GM19328 (cell line): ENCODE results near the gene ZFPM1.
"Not testable (repeated sequence)": the region's sequence is repeated elsewhere in the genome, so short reads cannot be mapped to it uniquely, and the experiment has no call there.

Source experiments
- ATAC-seq: cut with Tn5 transposase; IDR thresholded peaks from one replicate; pipeline ENCODE4 v1.9.1; 2021; ENCODE audit warnings: mild to moderate bottlenecking, moderate library complexity; ENCODE audit not compliant: unreplicated experiment

ZFPM1 gene

DNA sequence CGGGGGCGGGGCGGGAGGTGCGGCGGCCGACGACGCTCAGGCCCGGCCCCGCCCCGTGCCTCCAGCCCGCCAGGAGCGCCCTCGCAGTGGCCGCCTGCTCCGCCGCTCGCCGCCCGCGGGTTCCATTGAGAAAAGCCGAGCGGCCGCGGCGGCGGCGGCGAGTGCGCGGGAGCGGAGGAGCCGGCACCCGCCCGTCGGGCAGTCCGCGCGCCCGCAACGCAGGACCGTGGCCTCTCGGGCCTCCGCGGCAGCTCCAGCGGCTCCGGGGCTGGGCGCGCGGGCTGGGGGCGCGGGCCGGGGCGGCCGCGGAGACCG lies at the start of gene ZFPM1:
ZFPM1 (plus strand) TSS at position 64 of the 315 bp plus-strand sequence. CDS start 359 bp downstream, outside the sequence.
- ATAC-seq = no peak

DNA sequence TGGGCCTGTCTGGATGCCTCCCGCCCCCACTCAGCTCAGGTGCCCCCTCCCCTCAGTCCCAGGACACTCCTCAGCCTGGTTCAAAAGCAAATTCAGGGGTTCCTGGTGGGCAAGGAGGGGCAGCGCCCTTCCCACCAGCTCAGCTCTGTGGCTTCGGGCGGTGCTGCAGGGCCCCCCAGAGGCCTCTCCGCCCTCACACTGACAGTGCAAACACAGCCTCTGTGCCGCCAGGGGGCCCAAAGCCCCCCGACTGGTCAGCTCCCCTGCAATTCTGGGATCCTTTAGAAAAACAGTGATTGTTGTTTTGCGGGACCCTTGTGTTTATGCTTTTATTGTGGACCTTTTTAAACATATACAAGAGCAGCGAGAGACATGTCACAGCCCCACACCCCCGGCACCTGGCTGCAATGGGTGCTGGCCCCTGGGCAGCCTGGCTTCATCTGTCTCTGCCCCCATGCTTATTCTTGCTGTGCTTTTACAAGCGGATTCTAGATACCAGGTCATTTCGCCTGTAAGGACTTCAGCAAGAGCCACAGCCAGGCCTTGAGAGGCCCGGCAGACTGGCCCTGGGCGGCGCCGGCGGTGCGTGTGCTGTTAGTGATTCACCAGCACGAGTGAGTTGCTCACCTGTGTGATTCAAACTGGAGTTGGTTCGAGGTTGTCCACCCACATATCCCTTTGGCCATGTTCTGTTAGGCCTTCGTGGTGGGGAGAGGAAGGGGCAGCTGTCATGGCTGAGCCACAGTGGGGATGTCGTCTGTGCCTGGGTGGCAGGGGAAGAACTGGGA lies 49.1 kb upstream of the ZFPM1 start:
- ATAC-seq = no peak

DNA sequence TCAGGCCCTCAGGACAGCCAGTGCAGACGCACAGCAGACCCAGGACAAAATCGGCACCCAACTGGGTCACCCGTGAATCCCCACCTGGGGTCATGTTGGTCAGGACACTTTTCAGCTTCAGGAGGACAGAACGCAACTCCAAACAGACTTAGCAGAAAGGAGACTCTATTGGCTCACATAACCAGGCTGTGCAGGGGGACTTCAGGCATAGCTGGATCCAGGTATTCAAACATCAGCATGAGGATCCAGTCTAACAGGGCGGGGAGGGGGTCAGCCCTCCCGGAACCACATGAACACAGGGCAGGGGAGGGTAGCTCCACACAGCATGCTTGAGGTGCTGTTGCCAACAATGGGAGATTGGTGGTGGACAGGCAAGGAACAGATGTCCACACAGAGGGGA lies 48.3 kb upstream of the ZFPM1 start:
- ATAC-seq = no peak

DNA sequence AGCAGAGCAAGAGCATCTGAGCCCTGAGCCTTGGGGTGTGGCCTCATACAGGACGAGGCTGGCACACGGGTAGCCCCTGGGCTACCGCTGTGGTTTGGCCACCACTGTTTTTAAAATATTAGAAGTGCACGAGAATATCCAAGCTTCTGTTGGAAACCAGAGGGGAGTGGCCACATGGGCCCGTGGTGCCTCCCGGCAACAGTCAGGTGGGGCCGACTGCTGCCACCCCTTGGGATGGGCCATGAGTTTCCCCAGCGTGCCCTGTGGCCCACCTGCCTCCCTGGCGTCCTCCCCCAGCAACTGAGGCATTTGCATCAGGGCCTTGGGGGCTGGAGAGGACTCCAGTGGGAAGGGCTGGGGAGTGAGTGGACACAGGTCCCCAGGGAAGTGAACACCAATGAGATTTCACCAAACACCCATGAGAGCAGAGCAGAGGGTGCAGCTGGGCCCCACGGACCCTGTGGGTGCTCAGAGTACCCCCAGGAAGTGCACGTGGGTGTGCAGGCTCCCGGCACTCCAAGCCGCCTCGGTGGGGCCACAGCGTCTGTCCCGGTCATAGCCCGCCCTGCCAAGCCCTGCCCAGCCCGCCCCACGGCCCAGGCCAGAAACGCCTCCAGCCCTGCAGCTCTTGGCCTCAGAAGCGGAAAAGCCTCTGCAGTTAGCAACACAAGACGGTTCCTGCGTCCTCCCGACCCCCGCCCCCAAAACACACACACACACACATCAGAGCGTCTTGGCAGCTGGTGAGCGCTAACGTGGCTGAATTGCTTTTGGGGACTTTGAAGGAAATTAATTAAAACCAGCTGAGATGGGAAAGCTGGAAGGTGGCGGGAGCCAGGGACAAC lies 47.6 kb upstream of the ZFPM1 start:
- ATAC-seq = no peak

DNA sequence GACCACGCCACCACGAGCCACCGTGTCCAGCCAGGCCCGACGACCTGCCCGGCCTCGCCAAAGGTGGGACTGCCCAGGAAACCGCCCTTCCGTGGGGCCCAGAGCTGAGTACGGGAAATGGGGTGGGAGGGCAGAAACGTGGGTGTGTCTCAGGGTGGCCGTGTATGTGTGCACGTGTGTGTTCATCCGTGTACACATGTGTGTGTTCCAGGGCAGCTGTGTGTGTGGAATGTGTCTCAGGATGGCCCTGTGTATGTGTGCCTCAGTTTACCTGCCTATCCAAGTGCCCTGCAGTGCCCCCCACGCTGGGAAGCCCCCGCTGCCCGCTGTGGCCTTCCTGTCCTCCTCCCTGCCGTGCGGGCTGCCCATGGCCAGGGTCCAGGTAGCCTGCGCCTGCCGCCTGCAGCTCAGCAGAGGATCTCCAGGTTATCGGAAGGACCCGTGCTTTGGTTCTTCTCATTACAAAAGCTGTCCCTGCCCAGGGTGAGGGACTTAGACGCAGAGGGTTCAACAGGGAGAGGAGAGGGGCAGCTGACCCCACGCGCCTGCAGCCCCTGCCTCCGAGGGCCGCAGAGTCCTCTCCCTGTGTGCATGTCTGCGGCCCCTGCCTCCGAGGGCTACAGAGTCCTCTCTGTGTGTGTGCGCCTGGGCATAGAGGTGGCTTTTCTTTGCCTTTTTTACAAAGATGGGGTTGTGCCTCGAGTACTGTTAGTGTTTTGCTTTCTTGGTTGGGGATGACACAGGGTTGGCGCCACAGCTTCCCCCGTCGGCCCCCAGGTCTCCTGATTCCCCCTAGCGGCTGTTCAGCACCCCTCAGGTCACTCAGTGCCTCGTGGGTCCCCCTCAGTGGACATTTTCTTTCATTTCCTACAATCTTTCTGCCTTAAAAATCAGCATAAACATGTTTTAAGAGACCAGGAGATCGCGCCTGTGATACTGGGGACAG lies 46.7 kb upstream of the ZFPM1 start:
- no peak for ATAC-seq

DNA sequence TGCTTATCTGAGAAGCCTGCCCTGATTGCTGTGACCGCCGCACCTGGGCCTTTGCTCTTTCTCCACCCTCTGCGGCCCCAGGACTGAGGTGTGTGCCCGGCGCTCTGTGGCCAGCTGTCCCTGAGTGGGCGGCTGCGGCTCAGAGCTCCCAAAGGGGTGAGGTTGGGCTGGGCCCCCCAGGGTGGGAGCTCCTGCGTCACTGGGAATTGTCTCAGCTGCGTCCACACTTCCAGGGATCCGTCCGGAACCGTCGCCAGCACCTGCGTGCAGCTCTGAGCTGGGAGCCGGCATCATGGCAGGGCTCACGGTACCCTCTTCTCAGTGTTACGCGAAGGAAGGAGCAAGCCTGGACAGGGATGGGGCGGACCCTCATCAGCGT lies 46.0 kb upstream of the ZFPM1 start:
- no peak for ATAC-seq

DNA sequence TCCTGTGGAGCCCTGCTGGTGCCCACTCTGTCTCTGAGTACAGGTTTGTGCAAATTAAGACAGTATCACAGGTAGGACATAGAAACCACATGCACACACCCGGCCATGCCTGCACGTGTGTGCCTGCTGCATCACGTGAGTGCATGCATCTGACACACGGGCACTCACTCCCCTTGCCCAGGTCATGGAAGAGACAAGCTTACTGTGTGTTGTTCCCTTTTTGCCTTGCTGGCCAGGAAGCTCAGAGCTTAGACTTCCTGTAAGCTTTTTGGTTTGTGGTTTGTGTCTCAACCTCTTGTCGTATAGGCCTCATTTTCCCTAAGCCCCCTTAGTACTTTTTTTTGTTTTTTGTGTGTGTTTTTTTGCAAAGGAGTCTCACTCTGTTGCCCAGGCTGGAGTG lies 45.3 kb upstream of the ZFPM1 start:
- no peak for ATAC-seq

DNA sequence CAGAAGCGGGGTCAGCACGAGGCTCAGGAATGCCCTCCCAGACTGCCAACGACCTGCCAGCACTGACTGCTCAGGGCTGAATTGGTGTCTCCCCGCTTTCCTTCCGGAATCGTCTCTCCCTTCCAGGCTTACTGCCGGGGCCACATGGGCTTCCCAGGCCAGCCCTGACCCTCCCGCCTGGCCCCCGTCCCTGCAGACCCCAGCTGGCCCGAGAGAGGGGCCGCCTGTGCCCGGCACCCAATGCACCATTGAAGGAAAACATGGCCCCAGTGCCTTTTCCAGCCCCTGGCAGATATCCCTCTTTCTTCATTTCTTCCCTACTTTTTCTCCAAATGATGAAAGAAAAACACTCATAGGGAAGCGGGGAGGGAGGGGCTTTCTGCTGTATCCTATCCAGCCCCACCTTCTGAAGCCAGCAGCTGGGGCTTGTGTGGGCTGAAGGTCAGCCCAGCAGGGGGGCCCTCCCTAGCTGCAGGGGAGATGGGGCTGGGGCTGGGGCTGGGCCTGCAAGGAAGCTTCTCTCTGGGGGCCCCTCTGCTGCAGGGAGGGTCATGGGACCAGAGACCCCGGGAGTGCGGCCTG lies 44.4 kb upstream of the ZFPM1 start:
- ATAC-seq = no peak

DNA sequence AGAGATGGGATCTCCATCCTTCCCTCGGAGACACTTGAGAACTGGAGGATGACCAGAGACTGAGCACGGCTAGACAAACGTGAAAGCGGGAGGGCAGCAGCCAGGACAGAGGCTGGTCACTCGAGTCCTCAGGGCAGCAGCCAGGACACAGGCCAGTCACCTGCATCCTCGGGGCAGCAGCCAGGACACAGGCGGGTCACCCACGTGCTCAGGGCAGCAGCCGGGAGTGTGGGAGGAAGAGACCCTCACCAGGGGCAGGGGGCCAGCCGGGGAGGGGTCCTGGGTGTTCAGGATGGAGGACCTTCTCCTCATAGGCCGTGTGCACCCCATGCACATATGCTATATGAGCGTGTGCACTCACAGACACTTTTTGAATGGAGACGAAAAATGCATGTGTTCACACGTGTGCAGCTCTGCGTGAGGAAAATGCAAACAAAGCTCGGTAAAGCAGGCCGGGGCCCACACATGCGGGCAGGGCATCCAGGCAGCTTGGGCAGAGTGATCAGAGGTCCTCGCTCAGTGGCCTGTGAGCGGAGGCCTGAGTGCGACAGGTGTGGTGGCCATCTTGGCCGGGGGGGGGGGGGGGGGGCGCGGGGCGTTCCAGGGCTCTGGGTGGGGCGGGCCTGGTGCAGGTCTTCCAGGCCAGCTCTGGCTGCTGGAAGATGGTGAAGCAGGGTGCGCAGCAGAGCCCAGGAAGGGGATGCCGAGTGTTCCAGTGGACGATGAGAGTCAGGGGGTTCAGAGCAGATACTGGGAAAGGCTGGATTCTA lies 43.6 kb upstream of the ZFPM1 start:
- no peak for ATAC-seq

DNA sequence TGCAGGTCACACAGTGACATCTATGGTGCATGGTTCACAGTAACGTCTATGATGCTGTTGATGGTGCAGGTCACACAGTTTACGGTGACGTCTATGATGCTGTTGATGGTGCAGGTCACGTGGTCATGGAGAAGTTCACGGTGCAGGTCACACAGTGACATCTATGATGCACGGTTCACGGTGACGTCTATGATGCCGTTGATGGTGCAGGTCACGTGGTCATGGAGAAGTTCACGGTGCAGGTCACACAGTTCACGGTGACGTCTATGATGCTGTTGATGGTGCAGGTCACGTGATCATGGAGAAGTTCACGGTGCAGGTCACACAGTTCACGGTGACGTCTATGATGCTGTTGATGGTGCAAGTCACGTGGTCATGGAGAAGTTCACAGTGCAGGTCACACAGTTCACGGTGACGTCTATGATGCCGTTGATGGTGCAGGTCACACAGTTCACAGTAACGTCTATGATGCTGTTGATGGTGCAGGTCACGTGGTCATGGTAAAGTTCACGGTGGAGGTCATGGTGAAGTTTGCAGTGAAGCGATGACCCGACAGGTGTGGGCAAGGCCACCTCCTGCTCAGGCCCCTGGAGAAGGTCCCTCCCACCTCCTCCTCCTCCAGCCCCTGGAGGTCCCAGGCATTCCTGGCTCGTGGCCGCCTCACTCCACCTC lies 42.6 kb upstream of the ZFPM1 start:
- not testable (repeated sequence) for ATAC-seq

DNA sequence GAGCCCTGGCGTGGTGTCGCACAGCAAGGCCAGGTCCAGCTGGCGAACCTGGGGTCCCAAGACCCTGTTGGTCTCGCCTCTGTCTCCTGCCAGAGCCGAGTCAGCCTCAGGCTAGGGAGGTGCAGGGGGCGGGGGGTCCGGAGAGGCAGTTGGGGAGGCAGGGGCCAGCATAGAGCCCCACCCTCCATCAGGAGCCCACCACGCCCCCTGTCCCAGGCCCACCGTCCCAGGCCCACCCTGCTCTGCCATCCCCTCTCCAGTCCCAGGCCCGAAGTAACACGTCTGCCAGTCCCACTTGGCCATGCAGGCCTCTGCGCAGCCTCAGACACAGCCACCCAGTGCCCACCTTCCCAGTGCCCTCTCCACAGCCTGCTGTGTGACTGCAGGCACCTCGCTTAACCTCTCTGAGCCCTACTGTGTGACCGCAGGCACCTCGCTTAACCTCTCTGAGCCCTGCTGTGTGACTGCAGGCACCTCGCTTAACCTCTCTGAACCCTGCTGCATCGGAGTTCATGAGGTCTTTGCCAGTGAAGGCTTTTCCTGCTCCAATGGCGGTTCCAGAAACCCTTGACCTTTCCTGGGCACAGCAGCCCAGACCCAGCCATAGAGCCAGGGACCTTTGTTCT lies 41.0 kb upstream of the ZFPM1 start:
- ATAC-seq = no peak

DNA sequence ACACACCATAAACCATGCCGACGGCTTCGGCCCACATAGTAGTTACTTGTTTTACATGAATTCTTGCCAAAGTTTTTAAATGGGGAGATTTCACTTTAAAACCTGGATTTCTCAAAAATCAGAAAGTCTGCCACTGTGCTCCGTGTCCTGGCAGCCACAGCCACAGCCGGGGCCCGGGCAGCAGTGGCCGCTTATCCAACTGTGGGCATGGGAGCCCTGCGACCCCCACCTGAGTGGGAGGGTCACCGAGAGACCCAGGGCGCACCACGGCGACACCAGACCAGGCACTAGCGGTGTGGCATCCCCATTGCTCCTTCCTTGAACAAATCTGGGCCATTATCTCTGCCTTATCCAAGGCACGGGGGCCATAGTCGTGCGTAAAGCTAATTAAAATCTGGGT lies 40.3 kb upstream of the ZFPM1 start:
- no peak for ATAC-seq

DNA sequence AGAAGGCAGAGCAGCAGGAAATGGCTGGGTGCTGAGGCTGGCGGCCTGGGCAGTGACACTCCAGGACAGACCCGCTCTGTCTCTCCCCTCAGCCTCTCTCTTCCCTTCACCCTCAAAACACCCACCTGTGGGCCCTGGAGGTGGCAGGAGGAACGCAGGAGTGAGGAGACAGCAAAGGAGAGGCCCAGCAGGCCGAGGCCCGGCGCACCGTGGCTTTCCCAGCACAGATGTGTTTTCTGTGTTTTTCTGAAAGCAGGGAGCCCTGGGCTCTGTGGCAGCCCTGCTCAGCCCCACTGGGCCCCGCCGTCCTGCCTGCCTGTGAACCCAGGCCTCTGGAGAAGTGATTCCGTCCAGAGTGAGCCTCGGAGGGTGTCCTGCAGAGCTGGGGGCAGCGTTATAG lies 39.8 kb upstream of the ZFPM1 start:
- ATAC-seq = no peak

DNA sequence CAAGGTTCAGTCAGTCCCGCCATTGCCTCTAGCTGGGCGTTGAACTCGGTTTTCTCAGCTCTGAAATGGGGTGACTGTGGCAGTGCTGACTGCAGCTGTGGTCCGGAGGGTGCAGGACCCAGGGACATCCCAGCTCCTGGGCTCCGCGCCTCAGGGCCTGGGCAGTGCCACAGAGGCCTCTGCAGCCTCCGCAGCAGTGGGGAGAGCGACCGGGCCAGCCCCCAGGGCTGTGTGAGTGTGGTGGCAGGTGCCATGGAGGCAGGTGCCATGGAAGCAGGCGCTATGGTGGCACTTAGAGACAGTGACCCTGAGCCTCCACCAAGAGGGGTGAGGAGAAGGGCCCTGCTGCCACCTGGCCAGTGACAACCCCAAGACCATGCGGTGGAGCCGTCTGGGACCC lies 39.4 kb upstream of the ZFPM1 start:
- no peak for ATAC-seq

DNA sequence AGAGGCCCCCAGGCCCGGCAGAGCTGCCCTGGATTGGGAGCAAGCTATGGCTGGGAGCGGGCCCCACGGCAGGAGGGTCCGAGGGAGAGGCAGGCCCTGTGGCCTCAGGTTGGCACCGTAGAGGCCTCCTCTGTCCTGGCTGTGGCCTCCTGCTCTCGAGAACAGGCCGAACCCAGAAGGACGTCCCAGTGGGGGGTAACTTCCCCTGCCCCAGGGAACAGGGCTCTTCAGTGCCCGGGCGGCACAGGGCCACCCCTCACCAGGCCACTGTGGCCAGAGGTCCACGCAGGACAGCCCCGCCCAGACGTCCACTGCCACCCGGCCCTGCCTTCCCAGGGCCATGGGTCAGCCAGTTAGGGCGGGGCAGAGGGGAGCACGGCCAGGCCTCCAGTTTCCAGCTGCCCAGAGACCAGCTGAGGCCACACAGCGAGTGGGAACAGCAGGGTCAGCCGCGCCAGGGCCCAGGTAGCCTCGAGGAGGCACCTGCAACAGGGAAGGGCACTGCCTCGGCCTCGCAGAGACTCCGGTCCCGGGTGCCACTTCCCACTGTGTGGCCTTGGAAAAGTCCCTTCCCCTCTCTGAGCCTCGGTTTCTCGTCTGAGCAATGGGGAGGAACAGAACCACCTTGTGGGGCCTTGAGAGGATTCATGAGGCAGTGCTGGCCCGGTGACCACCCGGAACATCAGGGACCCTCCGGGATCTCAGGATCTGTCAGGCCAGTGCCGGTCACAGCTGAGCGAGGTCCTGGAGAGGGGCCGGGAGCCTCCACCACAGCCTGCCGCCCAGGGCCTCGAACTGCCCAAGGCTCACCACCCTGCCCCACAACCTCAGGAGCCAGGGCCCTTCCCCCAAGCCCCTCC lies 38.3 kb upstream of the ZFPM1 start:
- no peak for ATAC-seq

DNA sequence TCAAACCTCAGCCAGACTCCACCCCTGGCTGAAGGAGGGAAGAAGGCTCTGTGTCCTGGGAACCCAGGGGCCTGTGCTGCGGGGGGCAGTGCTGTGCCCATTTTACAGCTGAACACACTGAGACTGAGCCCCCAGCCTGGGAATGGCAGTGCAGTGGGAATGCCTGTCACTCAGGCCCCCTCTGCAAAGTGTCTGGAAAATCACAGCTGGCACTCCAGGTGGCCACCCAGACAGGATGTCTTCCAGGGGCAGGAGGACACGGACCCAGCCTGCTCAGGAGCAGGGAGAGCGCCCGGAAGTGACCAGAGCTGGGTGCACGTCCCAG lies 37.7 kb upstream of the ZFPM1 start:
- no peak for ATAC-seq

DNA sequence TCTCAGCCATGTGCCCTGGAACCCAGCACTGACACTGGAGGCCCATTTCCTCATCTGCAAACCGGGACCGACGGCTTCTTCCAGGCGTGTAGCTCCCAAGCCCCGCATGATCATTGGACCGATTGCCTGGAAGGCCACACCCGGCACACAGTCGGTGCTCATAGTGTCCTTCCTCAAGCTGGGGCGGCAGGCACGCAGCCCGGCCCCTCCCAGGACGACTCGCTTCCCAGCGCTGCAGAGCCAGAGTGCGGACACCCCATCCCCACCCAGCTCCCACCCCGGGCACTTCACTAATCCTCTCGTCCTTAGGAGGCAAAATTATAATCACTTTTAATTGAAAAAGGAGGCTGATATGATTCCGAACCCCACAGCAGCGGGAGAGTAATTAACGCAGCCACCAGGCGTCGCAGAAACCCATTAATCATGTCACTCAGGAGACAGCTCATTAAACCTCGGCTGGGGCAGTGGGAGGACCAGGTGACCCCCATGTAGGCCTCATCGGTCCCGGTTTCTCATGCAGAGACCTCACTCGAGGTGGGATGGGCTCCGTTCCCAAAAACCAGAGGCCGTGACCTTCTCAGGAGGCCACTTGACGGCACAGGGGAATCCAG lies 37.3 kb upstream of the ZFPM1 start:
- ATAC-seq = no peak

DNA sequence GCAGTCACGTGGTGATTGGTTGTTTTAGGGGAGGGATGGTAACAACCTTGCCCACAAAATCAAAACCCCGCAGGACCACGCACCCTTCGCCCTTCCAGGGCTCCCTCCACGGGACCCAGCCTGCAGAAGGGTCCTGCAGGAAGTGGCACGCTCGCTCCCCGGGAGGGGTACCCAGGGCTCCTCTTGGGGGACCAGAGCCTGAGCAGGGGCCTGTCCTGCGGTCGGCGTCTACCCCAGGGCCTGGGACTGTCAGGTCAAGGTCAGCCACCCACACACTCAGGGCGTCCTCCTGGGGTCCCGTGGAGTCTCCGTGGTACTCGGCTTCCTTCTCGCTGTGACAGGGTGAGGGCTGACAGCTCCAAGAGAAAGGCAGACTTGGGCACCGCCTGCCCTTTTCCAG lies 36.4 kb upstream of the ZFPM1 start:
- no peak for ATAC-seq
